HG02852 (cell line): Measurements from ENCODE around the gene BEGAIN.
"Not testable (repeated sequence)": the region's sequence is repeated elsewhere in the genome, so short reads cannot be mapped to it uniquely, and the experiment has no call there.

Experiments used
- ATAC-seq: cut with Tn5 transposase; IDR thresholded peaks from one replicate; pipeline ENCODE4 v1.9.1; 2021; ENCODE audit warnings: mild to moderate bottlenecking, moderate library complexity; ENCODE audit not compliant: unreplicated experiment

BEGAIN gene

DNA sequence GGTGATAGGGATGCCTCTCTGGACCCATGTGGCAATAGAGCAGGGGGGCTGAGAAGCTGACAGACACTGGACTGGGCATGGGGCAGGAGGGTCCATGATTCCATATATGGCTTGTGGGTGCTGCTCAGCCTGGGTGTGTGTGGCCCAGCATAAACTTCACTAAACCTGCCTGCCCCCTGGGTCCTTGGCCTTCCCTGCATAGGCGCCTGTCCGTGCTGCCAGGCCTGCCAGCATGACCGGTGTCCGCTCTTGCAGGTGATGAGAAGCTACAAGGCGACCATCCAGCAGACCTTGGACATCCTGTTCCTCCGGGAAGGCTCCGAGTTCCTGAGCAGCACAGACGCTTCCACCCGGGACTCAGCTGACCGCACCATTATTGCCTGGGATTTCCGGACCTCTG, 61.6 kb downstream of the BEGAIN start:
- ATAC-seq, result no peak

DNA sequence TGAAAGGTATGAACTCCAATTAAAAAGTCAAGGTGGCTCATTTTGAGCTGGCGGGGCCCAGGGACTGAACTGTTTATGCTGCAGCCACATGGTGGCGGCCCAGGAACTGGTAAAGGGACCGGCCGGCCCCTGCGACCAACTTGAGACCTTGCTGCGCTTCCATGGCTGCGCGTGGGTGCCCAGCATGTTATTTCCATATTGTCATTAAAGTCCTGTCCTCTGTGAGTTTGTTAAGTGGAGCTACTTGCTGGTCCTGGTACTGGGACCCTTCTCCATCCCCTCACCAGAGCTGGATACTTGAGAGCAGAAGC, 62.3 kb downstream of the BEGAIN start:
- no peak for ATAC-seq

DNA sequence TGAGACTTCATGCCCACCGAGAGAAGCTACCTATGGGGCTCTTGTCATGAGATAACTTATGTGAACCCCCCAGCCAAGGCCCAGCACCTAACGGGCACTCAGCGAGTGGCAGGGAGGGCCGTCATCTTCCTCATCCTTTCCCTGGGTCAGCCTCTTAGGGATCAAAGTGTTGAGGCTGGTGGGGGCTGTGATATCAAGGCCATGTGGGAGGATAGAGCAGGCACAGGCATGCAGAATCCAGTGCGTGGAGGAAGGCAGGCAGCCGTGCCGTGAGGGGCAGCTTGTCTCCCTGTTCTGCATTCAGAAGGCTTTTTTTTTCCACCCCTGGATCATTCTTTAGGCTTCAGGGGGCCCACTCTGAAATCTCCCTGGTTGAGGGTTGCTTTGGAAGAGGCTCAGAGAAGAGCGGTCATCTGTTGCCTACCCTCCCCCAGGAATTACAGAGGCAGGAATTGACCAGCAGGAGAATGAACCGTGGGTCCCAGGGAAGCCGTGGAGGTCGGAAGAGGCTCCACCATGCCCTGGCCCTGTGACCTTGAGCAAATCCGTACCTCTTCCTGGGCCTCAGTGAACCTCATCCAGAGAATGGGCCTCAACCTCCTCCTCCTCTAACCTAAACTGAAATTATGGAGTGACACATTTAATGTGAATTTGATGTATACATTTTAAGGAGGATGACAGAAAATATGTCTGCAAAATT, 62.8 kb downstream of the BEGAIN start:
- ATAC-seq, result no peak

DNA sequence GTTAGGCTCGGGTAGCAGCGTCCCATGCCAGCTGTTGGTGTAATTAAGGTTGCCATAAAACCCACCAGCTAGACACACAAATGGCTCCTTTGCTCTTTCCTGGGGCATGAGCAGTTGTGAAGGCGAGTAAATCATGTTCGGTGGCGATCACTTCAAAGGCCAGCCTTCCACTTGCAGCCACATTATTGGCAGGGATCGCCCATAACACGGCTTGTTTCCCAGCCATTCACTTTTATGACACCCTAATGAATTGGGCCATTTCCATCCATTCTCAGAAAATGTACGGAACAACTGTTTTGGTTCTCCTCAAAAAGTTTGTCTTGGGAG, 63.4 kb downstream of the BEGAIN start:
- no peak for ATAC-seq

DNA sequence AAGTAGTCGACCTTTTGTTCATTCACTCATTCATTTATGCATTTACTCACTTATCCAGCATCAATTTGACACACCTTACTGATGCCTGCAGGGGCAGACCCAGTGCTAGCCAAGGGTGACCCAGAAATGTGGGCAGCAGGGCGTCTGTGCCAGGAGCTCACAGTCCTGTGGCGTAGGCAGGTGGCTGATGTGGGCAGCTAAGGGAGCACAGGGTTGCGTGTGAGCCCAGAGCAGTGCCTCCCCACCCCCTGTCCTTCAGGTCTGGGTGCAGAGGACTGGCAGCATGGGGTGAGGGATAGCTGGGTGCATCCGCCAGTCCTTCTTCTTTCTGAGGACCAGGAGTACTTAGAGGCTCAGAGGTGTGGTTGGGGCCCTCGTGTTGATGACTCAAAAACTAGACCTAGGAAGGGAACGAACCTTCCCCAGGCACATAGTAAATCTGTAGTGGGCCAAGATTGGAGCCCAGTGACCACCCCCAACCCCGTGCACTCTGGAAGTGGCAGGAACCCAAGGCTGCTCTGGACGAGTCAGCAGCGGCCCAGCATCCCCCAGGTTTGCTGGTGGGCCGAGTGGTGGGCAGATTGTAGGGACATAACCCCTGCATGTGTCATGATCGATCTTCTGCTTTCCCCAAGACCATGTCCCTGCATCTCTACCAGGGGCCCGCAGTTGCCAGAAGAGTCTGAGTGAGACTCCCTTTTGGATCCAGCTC, 63.9 kb downstream of the BEGAIN start:
- ATAC-seq, result no peak

DNA sequence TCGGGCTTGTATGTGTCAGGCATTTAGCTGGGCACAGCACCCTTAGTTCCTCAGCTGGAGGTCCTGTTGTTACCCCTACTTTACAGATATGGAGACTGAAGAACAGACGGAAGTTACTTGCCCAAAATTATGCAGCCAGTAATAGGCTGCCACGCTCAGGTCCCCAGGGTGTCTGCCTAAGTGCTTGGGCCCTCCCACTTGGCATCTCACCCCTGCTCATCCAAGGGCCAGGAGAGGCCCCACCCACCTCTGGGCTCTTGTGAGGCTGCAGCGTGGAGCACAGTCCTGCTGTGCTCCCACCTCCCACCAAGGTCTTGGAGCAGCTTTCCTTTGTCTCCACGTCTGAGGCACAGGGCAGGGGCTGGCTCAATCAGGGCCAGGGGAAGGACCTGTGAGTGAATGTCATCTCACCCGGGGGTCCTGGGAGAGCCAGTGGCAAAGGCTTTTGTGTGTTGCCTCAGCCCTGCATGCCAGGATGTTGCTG, 64.6 kb downstream of the BEGAIN start:
- ATAC-seq, result no peak

DNA sequence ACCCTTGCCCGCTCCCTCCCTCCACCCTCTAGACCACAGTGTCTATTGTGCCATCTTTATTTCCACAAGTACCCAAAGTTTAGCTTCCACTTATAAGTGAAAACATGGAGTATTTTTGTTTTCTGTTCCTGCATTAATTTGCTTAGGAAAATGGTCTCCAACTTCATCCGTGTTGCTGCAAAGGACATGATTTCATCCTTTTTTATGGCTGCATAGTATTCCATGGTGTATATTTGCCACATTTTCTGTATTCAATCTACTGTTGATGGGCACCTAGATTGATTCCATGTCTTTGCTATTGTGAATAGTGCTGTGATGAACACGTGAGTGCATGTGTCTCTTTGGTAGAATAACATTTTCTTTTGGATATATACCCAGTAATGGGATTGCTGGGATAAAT, 81.2 kb downstream of the BEGAIN start:
- ATAC-seq, result not testable (repeated sequence)

DNA sequence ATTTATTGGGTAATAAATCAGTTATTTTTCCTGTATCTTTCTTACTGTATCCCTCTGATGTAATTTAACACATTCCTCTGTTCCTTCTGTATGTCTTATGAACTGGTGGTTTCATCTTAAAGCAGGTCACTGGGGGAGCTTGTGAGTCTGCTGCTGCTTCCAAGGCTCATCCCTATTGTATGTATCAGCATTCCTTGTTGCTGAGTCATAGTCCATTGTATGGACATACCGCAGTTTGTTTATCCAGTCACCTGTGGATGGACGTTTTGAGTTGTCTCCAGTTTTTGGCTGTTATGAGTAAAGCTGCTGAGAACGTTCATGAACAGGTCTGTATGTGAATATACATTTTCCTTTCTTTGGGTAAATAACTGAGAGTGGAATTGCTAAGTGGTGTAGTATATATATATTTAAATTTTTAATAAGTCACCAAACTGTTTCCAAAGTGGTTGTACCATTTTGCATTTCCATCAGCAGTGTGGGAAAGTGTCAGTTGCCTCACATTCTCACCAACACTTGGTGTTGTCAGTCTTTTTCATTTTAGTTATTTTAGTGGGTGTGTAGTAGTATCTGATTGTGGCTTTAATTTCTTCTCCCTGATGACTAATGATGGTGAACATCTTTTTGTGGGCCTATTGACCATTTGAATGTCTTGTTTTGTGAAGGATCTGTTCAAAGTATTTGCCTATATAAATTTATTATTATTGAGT, 82.7 kb downstream of the BEGAIN start:
- no peak for ATAC-seq

DNA sequence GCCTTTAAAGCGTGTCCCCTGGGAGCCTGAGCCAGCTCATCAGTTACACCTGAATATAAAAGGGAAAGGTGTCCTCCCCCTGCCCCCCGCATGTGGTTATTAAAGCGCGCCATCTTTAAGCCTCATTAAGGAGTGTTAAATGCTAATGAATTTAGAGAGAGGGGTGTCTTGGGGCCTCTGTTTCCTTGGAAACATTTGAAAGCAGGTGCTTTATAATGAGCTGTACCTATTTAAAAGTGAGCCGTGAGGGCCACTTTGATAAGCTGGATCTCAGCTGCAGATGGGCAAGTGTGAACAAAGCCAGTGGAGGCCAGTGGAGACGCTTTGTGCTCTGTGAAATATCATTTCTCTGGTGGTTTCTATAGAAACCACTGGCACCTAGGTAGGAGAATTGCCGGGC, 84.0 kb downstream of the BEGAIN start:
- ATAC-seq, result no peak

DNA sequence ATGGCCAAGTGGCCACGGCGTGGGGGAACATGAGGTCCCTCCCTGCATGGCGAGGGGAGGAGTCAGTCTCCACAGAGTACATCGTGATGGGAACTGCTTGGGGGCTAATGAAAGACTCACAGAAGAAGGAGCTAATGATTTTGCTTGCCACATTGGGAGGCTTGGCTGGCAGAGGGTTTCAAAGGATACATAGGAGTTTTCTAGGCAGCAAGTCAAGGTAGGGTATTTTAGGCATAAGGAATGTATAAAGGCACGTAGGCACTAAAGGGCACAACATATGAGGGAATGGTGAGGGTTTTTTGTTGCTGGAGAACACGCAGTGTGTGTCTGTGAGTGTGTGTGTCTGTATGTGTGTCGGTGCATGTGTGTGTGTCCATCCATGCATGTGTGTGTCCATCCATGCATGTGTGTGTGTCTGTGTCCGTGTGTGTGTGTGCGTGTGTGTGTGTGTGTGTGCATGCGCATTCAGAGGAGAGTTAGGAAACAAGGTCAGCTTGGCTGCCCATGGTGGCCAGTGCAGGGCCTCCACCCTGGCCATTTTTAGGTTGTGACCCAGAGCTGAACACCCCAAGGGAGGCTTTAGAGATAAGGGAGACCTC, 84.5 kb downstream of the BEGAIN start:
- ATAC-seq, result no peak

DNA sequence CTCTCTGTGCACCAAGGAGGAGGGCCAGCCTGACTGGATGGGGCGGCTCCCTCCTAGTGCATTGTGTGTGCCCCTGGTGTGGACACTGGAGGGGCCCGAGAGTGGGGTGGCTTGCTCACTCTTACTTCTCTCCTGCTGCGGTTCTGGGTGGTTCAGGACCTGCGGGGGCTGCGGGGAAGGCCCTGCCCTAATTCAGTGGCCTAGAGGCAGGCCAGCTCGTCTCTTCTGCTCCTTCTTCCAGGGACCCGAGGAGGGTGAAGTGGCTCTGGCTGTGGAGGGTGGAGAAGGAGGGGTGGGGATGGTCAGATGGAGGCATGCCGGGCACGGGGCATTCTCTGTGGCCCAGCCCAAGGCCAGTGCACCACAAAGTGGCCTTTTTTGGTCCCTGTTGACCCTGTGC, 87.1 kb downstream of the BEGAIN start:
- ATAC-seq, result no peak

DNA sequence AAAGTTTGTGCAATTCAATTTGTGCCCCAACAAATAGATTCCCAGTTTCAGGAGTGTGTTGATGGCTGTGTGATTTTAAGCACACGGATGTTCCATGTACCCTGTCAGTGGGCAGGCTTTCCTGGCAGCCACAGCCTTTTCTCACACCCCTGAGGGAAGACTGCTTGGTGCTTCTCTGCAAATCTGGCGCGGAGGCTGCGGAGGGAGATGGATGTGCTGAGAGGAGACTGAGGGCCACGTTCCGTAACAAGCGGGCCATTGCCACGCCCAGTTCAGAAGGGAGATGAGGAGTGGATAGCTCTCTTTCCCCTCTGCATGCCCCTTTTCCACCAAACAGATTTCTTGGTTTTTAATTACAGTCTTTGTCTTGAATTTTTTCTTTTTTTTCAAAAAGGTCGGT, 89.1 kb downstream of the BEGAIN start:
- no peak for ATAC-seq

DNA sequence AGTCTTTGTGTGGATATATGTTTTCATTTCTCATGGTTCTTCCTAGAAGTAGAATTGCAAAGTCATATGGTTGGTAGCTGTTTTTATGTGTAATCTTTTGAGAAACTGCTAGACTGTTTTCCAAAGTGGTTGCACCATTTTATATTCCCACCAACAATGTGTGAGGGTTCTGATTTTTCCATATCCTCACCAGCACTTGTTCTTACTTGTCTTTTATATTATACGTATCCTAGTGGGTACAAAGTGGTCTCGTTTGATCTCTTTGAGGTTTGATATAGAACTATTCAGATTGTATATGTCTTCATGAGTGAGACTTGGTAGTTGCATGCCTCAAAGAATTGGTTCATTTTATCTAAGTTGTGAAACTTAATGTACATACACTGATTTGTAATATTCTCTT, 91.3 kb downstream of the BEGAIN start:
- no peak for ATAC-seq

DNA sequence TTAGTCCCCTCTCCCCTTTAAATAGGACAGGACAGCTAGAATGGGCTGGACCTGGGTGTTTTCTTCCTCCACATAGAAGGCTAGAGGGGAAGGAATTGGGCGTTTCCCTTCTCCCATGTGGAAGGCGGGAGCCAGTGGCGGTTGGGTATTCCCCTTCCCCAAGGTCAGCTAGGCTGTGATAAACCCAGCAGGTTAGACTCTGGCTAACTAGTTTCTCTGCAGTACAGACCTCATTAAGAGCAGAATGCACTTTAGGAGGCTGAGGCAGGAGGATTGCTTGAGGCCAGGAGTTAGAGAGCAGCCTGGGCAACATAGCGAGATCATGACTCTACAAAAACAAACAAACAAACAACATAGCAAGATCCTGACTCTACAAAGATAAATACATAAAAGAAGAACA, 92.6 kb downstream of the BEGAIN start:
- ATAC-seq, result no peak

DNA sequence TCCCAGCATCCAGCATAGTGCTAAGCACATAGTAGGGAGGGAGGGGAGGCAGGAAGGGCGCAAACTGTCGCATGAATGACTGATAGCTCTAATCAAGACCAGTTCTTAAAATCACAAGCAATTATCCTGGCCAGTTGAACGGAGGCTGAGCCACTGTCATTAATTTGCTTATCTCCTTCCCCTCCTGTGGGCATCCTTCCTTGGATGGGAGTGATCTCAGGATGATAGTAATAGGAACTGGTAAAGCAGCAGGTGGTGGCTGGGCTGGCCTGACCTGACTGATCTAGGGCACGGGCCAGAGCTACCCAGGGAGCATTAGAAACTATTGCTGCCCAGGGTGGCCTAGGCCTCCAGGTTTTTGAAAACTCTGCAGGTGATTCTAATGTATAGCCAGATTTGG, 97.0 kb downstream of the BEGAIN start:
- no peak for ATAC-seq

DNA sequence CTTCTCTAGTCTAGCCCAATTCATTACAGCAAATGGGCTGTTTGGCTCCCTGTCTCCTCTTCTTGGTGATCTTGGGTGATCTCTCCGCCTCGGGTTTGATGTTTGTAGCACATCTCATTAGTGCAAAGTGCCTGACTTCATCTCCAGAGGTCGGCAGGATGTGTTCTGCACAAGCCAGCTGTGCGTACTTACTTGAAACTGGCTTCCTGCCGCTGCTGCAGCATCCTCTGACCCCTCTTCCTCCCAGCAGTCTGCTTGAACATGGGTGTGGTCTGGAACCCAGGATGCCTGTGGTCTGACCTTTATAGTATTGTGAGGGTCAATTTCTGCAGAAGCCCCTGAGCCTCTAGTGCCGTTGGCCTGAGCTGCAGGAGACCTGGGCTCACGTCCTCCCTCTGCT, 99.2 kb downstream of the BEGAIN start:
- no peak for ATAC-seq

DNA sequence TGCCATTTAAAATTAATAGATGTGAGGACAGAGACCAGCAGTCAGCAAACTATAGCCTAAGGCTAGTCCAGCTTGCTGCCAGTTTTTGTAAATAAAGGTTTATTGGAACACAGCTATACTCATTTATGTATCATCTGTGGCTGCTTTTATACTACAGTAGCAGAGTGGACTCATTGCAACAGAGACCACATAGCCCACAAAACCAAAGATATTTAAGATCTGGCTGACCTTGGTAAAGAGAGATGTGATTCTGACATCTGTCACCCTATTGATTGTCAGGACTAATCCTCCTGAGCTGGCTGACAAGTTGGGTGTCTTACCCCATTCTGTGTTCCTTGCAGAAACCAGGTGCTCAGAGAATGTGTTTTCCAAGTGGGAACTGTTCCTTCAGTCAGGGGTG, 99.9 kb downstream of the BEGAIN start:
- ATAC-seq, result no peak
